Mucosa of gallbladder (tissue), 1 donor: Measurements from ENCODE around the gene SLC12A4. TPM values are rescaled to one million over a fixed set of nuclear protein-coding genes. Genes with fewer than 3 reads are reported as not detected.

ENCODE experiments used
- DNase-seq: peaks from one replicate; pipeline ENCODE4 v3.0.0-alpha.2; 2020; ENCODE audit warnings: low spot score
- total RNA-seq: library from RNA; stranded (reverse); gene quantifications from one replicate; pipeline ENCODE4 v1.2.1, GENCODE V29; 2021
- donor health status: DM: no; HTN: no; CAD: no.

The SLC12A4 gene
- total RNA-seq, 1 donor from 2014 or later = 76.6 TPM

DNA sequence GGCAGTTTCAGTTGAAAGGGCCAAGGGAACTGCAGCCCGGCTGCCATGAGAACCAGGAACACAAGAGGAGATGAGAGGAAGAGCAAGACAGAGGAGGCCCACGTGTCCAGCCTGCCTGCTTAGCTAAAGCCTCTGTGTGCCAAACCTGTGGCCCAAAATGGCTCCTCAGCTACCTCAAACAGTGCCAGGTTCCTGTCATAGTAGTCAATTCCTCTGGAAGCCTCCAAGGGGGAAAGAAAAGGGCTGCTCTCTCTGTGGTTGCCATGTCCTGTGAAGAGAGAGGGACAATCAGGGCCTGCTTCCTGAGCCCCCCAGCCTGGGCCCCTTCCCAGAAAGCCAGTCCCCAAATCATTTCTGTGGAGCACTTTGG, 5.2 kb downstream of the SLC12A4 start:
- DNase-seq = no peak

GRCh38 chr16:67962135-67962534, 6.3 kb downstream of the SLC12A4 start:
- DNase-seq = no peak

- DNase-seq = peak; percentile 73
Observed at GRCh38 chr16:67961551-67961957, 6.9 kb downstream of the SLC12A4 start.

GRCh38 chr16:67959536-67960329, 8.7 kb downstream of the SLC12A4 start:
- DNase-seq = no peak

GRCh38 chr16:67957622-67958021, 10.8 kb downstream of the SLC12A4 start:
- no peak for DNase-seq

GRCh38 chr16:67954421-67955196, 13.8 kb downstream of the SLC12A4 start:
- no peak for DNase-seq

DNA sequence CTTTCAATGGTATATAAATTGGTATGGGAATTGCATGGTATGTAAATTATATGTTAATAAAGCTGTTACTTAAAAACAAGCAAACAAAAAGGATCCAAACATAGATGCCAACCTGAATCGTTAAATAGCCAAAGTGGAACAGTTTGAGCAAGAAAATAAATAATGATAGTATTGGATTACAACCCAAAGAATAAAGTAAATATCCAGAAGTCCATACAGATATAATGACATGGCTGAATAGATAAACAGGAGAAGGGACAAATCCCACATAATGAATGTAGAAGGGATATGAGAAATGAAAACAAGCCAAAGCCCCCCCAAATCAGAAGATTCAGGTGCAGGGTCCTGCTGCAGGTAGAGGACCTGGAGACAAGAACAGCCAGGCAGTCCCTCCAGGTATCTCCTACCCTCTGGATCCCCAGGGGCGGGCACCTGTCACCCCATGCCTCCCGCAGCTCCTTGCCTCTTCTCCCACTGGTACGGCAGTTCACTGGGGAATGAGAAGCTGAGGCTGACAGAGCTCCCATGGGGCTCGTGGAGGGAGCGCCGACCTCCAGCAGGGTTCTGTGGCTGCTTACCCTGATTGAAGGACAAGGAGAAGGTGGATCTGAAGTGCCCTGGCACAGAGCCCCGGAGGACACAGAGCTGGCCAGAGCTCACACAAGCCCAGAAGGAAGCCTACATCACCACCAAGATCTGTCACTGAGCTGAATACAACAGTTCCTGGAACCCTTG, 14.6 kb downstream of the SLC12A4 start:
- DNase-seq = no peak

- no peak for DNase-seq
Observed at GRCh38 chr16:67951485-67951884, 17.0 kb downstream of the SLC12A4 start.

GRCh38 chr16:67950335-67950843, 18.0 kb downstream of the SLC12A4 start:
- no peak for DNase-seq

GRCh38 chr16:67949645-67950044, 18.8 kb downstream of the SLC12A4 start:
- DNase-seq = no peak

GRCh38 chr16:67948015-67948414, 20.4 kb downstream of the SLC12A4 start:
- DNase-seq = no peak

- DNase-seq = no peak
Observed at GRCh38 chr16:67946966-67947558, 21.4 kb downstream of the SLC12A4 start.

DNA sequence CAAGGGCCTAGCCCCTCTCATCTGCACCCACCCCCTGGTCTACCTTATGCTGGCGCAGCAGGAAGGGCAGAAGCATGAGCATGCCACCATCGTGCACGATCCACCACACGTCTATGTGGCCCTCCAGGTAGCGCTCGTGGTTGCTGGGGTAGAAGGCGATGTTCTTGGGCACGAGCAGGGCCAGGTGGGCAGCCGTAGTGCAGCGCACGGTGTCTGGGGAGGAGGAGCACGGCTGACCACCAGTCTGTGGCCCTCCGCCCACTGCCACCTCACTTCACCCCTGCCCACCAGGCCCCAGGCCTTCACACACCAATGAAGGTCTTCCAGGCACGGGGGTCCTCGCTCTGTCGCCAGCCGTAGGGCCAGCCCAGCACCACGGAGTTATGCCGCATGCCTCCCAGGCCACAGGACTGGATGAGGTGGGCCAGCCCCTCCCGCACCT, 22.3 kb downstream of the SLC12A4 start:
- DNase-seq = no peak

DNA sequence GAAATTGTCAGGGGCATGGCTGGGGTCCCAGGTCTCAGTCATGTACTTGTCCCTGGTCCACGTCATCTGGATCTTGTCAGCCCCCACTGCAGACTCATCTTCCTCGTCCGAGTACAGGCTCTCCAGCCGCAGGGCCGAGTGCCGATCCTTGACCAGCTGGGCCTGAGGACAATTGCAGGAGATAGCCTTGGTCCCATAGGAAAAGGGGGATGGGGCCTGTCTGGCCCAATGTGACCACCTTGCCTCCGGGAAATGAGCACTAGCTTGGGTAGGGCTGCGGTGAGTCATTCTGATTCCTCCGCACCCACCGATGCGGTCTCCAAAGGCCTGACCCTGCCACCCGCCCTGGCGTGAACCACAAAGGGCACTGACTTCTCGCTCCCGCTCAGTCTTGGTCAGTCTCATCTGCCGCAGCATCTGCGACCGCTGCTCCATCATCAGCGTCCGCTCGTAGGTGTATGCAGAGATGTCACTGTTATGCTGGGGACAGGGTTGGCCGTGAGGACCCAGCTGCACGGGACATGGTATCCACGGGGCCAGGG, 23.0 kb downstream of the SLC12A4 start:
- DNase-seq = no peak

- DNase-seq = no peak
Observed at GRCh38 chr16:67944690-67945391, 23.6 kb downstream of the SLC12A4 start.

DNA sequence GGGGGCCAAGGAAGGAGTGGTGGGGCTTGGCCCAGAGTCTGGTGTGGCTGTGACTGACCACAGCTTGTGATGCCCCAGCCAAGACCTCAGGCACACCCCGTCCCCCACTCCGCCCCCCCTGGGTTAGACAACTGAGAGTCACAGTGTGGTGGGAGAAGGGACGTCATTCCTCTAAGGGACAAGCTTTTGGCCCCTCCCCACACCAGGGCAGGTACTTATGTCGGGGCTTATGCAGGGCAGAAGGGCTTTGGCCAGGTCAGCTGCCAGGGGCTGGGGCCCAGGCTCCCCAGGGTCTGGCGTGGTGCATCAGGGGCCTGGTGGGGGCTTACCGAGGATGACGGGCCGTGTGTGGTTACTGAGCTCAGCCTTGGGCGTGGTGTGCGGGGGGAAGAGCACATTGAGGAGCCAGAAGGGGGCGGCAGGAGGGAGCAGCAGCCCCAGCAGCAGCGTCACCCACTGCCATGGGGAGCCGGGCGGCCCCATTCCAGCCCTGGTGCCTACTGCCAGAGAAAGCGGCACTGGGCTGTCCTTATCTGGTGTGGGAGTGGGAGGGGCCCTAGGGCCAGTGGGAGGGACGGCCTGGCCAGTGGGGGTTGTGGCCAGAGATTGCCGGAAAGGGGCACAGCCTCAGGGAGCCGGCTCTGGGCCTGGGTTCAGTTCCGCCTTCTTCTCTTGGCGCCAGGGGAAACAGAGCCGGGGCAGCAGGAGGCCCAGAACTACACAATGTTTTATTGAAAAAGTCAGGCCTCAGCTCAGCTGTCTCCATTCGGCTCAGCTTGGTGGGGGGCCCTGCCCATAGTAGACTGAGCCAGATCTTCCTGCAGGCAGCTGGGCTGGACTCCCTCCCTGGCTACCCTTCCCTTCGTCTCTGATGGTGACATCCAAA, 24.6 kb downstream of the SLC12A4 start, which contains the start of gene LCAT:
Gene LCAT (minus strand): TSS at position 502 of the 886 bp plus-strand sequence. CDS start 19 bp downstream, at position 483.
- peak; percentile 52 for DNase-seq

DNA sequence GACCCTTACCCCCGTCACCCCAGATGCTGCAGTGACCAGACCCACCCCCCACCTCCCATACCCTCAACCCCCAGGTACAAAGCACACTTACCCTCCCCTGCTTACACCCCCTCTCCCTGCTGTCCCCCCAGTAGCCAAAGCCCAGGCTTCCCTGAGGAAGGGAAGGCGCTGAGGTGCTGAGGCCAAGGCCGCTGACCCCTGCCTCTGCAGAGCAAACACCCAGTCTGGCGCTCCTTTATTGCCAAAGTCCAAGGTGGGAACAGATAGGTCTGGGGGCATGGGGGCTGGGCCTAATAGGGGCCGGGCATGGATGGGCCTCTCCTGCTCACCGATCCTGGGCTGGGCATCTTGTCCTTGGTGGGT, 25.2 kb downstream of the SLC12A4 start:
- no peak for DNase-seq

- DNase-seq = no peak
Observed at GRCh38 chr16:67942510-67943255, 25.8 kb downstream of the SLC12A4 start.

GRCh38 chr16:67942200-67942509, 26.3 kb downstream of the SLC12A4 start:
- DNase-seq = no peak
